PFSK-1 (cell line): ENCODE data around the gene IDH3G.

ENCODE experiments used
- POLR2AphosphoS5 ChIP-seq: IDR thresholded peaks from 2 replicates; pipeline ENCODE4 v1.6.1; 2012; ENCODE audit warnings: low read depth, mild to moderate bottlenecking, control low read depth, low read length, moderate library complexity
- TAF1 ChIP-seq: IDR thresholded peaks from 2 replicates; pipeline ENCODE4 v1.6.1; 2012; ENCODE audit warnings: low read length, control low read depth, borderline replicate concordance; ENCODE audit not compliant: insufficient read depth
- TF ChIP-seq, protein P1 (sequence below), 2 experiments: IDR thresholded peaks; 2 replicates each; pipeline versions ENCODE4 v1.6.1 to v1.8.0; 2011 to 2012; ENCODE audit warnings: low read depth in 2 of 2, low read length in 2 of 2, control low read depth in 1 of 2, inconsistent platforms in 1 of 2, mild to moderate bottlenecking in 1 of 2, moderate library complexity in 1 of 2; ENCODE audit not compliant: insufficient read depth in 1 of 2

DNA sequence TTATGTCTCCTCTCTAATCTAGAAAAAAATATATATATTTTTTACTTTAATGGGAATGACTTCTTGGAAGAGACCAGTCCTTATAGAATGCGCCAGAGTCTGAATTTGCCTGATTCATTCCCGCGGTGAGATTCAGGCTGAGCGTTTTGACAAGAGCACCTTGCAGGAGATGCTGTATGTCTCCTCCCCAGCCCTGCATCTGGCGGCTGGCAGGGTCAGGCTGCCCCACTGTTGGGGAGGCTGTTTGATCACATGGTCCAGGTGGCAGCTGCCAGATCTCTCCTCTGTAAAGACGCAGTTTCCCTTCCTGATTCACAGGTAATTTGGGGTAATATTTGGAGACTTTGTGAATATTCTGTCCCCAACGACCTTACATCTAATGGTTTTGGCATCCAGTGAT, 26.4 kb upstream of the IDH3G start:
- TF ChIP-seq, protein P1, sequence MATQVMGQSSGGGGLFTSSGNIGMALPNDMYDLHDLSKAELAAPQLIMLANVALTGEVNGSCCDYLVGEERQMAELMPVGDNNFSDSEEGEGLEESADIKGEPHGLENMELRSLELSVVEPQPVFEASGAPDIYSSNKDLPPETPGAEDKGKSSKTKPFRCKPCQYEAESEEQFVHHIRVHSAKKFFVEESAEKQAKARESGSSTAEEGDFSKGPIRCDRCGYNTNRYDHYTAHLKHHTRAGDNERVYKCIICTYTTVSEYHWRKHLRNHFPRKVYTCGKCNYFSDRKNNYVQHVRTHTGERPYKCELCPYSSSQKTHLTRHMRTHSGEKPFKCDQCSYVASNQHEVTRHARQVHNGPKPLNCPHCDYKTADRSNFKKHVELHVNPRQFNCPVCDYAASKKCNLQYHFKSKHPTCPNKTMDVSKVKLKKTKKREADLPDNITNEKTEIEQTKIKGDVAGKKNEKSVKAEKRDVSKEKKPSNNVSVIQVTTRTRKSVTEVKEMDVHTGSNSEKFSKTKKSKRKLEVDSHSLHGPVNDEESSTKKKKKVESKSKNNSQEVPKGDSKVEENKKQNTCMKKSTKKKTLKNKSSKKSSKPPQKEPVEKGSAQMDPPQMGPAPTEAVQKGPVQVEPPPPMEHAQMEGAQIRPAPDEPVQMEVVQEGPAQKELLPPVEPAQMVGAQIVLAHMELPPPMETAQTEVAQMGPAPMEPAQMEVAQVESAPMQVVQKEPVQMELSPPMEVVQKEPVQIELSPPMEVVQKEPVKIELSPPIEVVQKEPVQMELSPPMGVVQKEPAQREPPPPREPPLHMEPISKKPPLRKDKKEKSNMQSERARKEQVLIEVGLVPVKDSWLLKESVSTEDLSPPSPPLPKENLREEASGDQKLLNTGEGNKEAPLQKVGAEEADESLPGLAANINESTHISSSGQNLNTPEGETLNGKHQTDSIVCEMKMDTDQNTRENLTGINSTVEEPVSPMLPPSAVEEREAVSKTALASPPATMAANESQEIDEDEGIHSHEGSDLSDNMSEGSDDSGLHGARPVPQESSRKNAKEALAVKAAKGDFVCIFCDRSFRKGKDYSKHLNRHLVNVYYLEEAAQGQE (IDR thresholded peaks at IDR 0.05; ENCODE audit: insufficient read depth in 1 of 2, low read depth in 2 of 2, low read length in 2 of 2), result no peak
- no peak for TF ChIP-seq POLR2AphosphoS5
- TF ChIP-seq TAF1, result no peak
